ENCODE measurements around the gene GAST. TPM values are rescaled to one million over a fixed set of nuclear protein-coding genes. Genes with fewer than 3 reads are reported as not detected.
A peak's percentile ranks its signal among the peaks of the same experiment; 100 is the strongest.

The GAST gene
- total and polyA plus RNA-seq, 2 donors (not counting 1 experiment from before 2014, with no cell fraction given), result not detected

- no peaks in the 10 kb centered on the region for H3K79me2 ChIP-seq (ENCODE audit: control insufficient read depth, insufficient read depth, low read length)
These were observed 47.3 kb upstream of the GAST start for GRCh38 chr17:41664587-41665565.

GRCh38 chr17:41665566-41666236 lies 46.4 kb upstream of the GAST start:
- no peaks in the 10 kb centered on the region for H3K79me2 ChIP-seq (ENCODE audit: control insufficient read depth, insufficient read depth, low read length)
- DNase-seq (ENCODE audit: low read depth in 2 of 2), result peak; percentile 74 to 75
- no peaks in the 10 kb centered on the region for H3K27me3 ChIP-seq (ENCODE audit: control insufficient read depth, insufficient read depth, low read length)
- H3K4me1 ChIP-seq (ENCODE audit: control insufficient read depth, extremely low read depth, insufficient read depth, low read length), result peaks cover 8% of the 10 kb centered on the region
- H3K4me2 ChIP-seq (ENCODE audit: extremely low read depth, insufficient read depth, low read length), result peak overlapping the region; percentile 72
- H3K9ac ChIP-seq (ENCODE audit: insufficient read depth, low read length), result peak overlapping the region; percentile 47
- peak overlapping the region; percentile 59 for H3K27ac ChIP-seq (ENCODE audit: insufficient read depth, low read length)
- H3K36me3 ChIP-seq (ENCODE audit: control insufficient read depth, insufficient read depth, low read length), result no peaks in the 10 kb centered on the region
- no peaks in the 10 kb centered on the region for H3K9me3 ChIP-seq (ENCODE audit: control insufficient read depth, insufficient read depth, low read depth, low read length)
- peak overlapping the region; percentile 67 for H2AFZ ChIP-seq (ENCODE audit: low read length)
- H4K20me1 ChIP-seq (ENCODE audit: control insufficient read depth, extremely low read depth, insufficient read depth, low read length), result no peaks in the 10 kb centered on the region
- peak overlapping the region in 3 of 4 experiments; percentile 18 to 59 (median 55) for H3K4me3 ChIP-seq (replicated peaks in 1 of 4; ENCODE audit: control extremely low read depth in 1 of 4, insufficient read depth in 1 of 4, low read depth in 3 of 4, low read length in 4 of 4)
- no peak for TF ChIP-seq EZH2 (IDR thresholded peaks at IDR 0.05; ENCODE audit: low read length, missing control alignments)
- peak; percentile 62 to 78 for TF ChIP-seq CTCF (conservative IDR thresholded peaks at IDR 0.05 in 1 of 2, IDR thresholded peaks at IDR 0.05 in 1 of 2; ENCODE audit: low read depth in 1 of 2, low read length in 2 of 2)

More at GRCh38 chr17:41664587-41665565, 47.3 kb upstream of the GAST start:
- Histone ChIP-seq H3K4me1 (ENCODE audit: control insufficient read depth, extremely low read depth, insufficient read depth, low read length) (peaks cover 8% of the 10 kb centered on the region), H3K4me2 (ENCODE audit: extremely low read depth, insufficient read depth, low read length) (peak overlapping the region; percentile 61), H3K36me3 (ENCODE audit: control insufficient read depth, insufficient read depth, low read length) (no peaks in the 10 kb centered on the region), H3K27me3 (ENCODE audit: control insufficient read depth, insufficient read depth, low read length) (no peaks in the 10 kb centered on the region), H3K9ac (ENCODE audit: insufficient read depth, low read length) (no peak overlapping the region), H3K9me3 (ENCODE audit: control insufficient read depth, insufficient read depth, low read depth, low read length) (no peaks in the 10 kb centered on the region), H2AFZ (ENCODE audit: low read length) (peak overlapping the region; percentile 56), H3K27ac (ENCODE audit: insufficient read depth, low read length) (no peak overlapping the region), H4K20me1 (ENCODE audit: control insufficient read depth, extremely low read depth, insufficient read depth, low read length) (no peaks in the 10 kb centered on the region), H3K4me3 (replicated peaks in 1 of 4; ENCODE audit: control extremely low read depth in 1 of 4, insufficient read depth in 1 of 4, low read depth in 3 of 4, low read length in 4 of 4) (peak overlapping the region in 2 of 4 experiments; percentile 55 to 59)
- DNase-seq (ENCODE audit: low read depth in 2 of 2), result no peak
- no peak for TF ChIP-seq EZH2 (IDR thresholded peaks at IDR 0.05; ENCODE audit: low read length, missing control alignments)
- no peak for TF ChIP-seq CTCF (conservative IDR thresholded peaks at IDR 0.05 in 1 of 2, IDR thresholded peaks at IDR 0.05 in 1 of 2; ENCODE audit: low read depth in 1 of 2, low read length in 2 of 2)

- H3K36me3 ChIP-seq (ENCODE audit: control insufficient read depth, insufficient read depth, low read length), result no peaks in the 10 kb centered on the region
- H3K4me2 ChIP-seq (ENCODE audit: extremely low read depth, insufficient read depth, low read length), result peak overlapping the region; percentile 72
- H3K79me2 ChIP-seq (ENCODE audit: control insufficient read depth, insufficient read depth, low read length), result no peaks in the 10 kb centered on the region
- H3K27me3 ChIP-seq (ENCODE audit: control insufficient read depth, insufficient read depth, low read length), result no peaks in the 10 kb centered on the region
- TF ChIP-seq CTCF (conservative IDR thresholded peaks at IDR 0.05 in 1 of 2, IDR thresholded peaks at IDR 0.05 in 1 of 2; ENCODE audit: low read depth in 1 of 2, low read length in 2 of 2), result no peak
- no peak for TF ChIP-seq EZH2 (IDR thresholded peaks at IDR 0.05; ENCODE audit: low read length, missing control alignments)
- H3K4me3 ChIP-seq (replicated peaks in 1 of 4; ENCODE audit: control extremely low read depth in 1 of 4, insufficient read depth in 1 of 4, low read depth in 3 of 4, low read length in 4 of 4), result peak overlapping the region in 2 of 4 experiments; percentile 9 to 59
- H3K4me1 ChIP-seq (ENCODE audit: control insufficient read depth, extremely low read depth, insufficient read depth, low read length), result peaks cover 8% of the 10 kb centered on the region
- peak overlapping the region; percentile 59 for H3K27ac ChIP-seq (ENCODE audit: insufficient read depth, low read length)
- peak overlapping the region; percentile 79 for H2AFZ ChIP-seq (ENCODE audit: low read length)
- H3K9me3 ChIP-seq (ENCODE audit: control insufficient read depth, insufficient read depth, low read depth, low read length), result no peaks in the 10 kb centered on the region
- DNase-seq (ENCODE audit: low read depth in 2 of 2), result peak; percentile 46 to 62
- H3K9ac ChIP-seq (ENCODE audit: insufficient read depth, low read length), result peak overlapping the region; percentile 47
- no peaks in the 10 kb centered on the region for H4K20me1 ChIP-seq (ENCODE audit: control insufficient read depth, extremely low read depth, insufficient read depth, low read length)
These were observed 45.9 kb upstream of the GAST start for GRCh38 chr17:41666237-41666641.

All from fibroblast of lung (primary cell).